Naive thymus-derived CD4-positive, alpha-beta T cell (primary cell): ENCODE data around the gene MCM9. TPM values are rescaled to one million over a fixed set of nuclear protein-coding genes. Genes with fewer than 3 reads are reported as not detected.
A peak's percentile ranks its signal among the peaks of the same experiment; 100 is the strongest.

ENCODE experiments used
- ATAC-seq: fragments of 150-1000 bp; cut with Tn5 transposase; 2 replicates; pipeline ENCODE4 v1.10.0; 2021; ENCODE audit warnings: mild to moderate bottlenecking, moderate library complexity
- CTCF ChIA-PET: fragments of 350-600 bp; sonication (Branson Sonifier 250); formaldehyde crosslinking; loops from one replicate; lab custom pipeline; 2021; ENCODE audit warnings: antibody characterized with exemption; lab: Charles Lee
- POLR2A ChIA-PET: fragments of 350-600 bp; sonication (Branson Sonifier 250); formaldehyde crosslinking; loops from one replicate; lab custom pipeline; 2021; ENCODE audit warnings: antibody characterized with exemption, inconsistent platforms; lab: Charles Lee
- DNase-seq, 9 donors: peaks; one replicate each; pipeline versions ENCODE4 v3.0.0 to v3.0.0-alpha.2; 2020 to 2022; ENCODE audit warnings: mixed read lengths in 1 of 9
- H3K27ac ChIP-seq: one replicate; pipeline ENCODE4 v1.7.0; 2013; ENCODE audit warnings: mild to moderate bottlenecking, low read depth, low read length, moderate library complexity
- H3K27me3 ChIP-seq, 2 donors: one replicate each; pipeline ENCODE4 v1.7.0; 2013; ENCODE audit warnings: low read length in 2 of 2, mild to moderate bottlenecking in 2 of 2, moderate library complexity in 2 of 2; ENCODE audit not compliant: control insufficient read depth in 2 of 2, insufficient read depth in 2 of 2
- H3K36me3 ChIP-seq, 3 experiments: 1 replicate in 2 of 3; 2 replicates in 1 of 3; pipeline ENCODE4 v1.7.0; 2013; ENCODE audit warnings: low read length in 3 of 3, mild to moderate bottlenecking in 3 of 3, moderate library complexity in 1 of 3; ENCODE audit not compliant: insufficient read depth in 3 of 3, control insufficient read depth in 2 of 3
- H3K4me1 ChIP-seq, 2 donors: one replicate each; pipeline ENCODE4 v1.7.0; 2013; ENCODE audit warnings: low read length in 2 of 2, mild to moderate bottlenecking in 2 of 2, moderate library complexity in 1 of 2; ENCODE audit not compliant: control insufficient read depth in 2 of 2, insufficient read depth in 2 of 2
- H3K4me3 ChIP-seq: 2 replicates; pipeline ENCODE4 v1.7.0; 2013; ENCODE audit warnings: mild to moderate bottlenecking, low read length
- H3K9me3 ChIP-seq, 3 experiments: 1 replicate in 2 of 3; 2 replicates in 1 of 3; pipeline ENCODE4 v1.7.0; 2013; ENCODE audit warnings: low read length in 3 of 3; ENCODE audit not compliant: control insufficient read depth in 2 of 3
- H3K27ac Mint-ChIP-seq, 9 donors: one replicate each; pipeline ENCODE4 v1.8.0; 2020 to 2022; ENCODE audit warnings: mixed read lengths in 9 of 9, mild to moderate bottlenecking in 8 of 9, moderate library complexity in 5 of 9, inconsistent platforms in 2 of 9
- H3K27me3 Mint-ChIP-seq, 5 donors: one replicate each; pipeline ENCODE4 v1.8.0; 2021 to 2022; ENCODE audit warnings: mixed read lengths in 5 of 5, mild to moderate bottlenecking in 1 of 5
- H3K36me3 Mint-ChIP-seq, 5 donors: one replicate each; pipeline ENCODE4 v1.8.0; 2020 to 2022; ENCODE audit warnings: mixed read lengths in 5 of 5, mild to moderate bottlenecking in 3 of 5, inconsistent platforms in 1 of 5
- H3K4me1 Mint-ChIP-seq, 7 donors: one replicate each; pipeline ENCODE4 v1.8.0; 2020 to 2022; ENCODE audit warnings: mixed read lengths in 7 of 7, mild to moderate bottlenecking in 3 of 7, inconsistent platforms in 1 of 7
- H3K4me3 Mint-ChIP-seq, 10 donors: one replicate each; pipeline ENCODE4 v1.8.0; 2020 to 2022; ENCODE audit warnings: mild to moderate bottlenecking in 10 of 10, mixed read lengths in 10 of 10, moderate library complexity in 6 of 10, inconsistent platforms in 2 of 10
- H3K9me3 Mint-ChIP-seq, 11 donors: one replicate each; pipeline ENCODE4 v1.8.0; 2020 to 2022; ENCODE audit warnings: mixed read lengths in 11 of 11, mild to moderate bottlenecking in 4 of 11, inconsistent platforms in 1 of 11, moderate library complexity in 1 of 11
- intact Hi-C, 2 donors: fragments of 100-400 bp; cut with micrococcal nuclease; formaldehyde crosslinking; loops; one replicate each; pipeline ENCODE4 v1.15.1; 2023
- polyA plus RNA-seq, 2 donors: library from polyadenylated mRNA; unstranded; fragments of 300-500 nt; fragmentation: Illumina TruSeq; gene quantifications; one replicate each; pipeline ENCODE4 v1.2.3, GENCODE V29; 2021
- total RNA-seq, 6 experiments: library from RNA in 5 of 6; stranded (reverse) in 5 of 6; gene quantifications; 1 replicate in 5 of 6; 2 replicates in 1 of 6; pipeline ENCODE4 v1.2.3 and lab custom pipeline; 2021 to 2026

MCM9 gene
- total and polyA plus RNA-seq, 7 experiments from 2014 or later: 12.1 to 33.7 (median 30.6) TPM

DNA sequence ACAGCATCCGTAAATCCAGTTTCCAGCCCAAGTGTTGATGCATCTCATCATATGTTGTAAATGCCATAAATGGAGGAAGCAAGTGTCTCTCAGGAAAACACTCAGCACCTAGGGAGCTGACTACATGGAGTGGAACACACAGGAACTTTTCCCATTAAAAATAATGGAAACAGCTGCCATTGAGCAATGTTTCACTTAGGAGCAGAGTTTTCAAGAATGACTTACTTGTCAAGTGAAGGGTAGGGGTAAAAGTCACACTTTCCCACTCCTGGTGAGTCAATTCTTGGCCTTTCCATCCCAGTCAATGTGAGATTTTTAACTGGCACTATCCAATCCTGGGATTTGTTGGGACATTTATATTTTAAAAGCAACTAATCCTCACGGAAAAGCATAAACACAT, 160.4 kb downstream of the MCM9 start:
- ChIA-PET CTCF (interaction anchor here (1.1 to 1.9 kb wide), 4 partner anchors 65 to 209 kb away, joined by 3 to 7 read pairs (median 5); no protein-coding TSS in a partner anchor), POLR2A (interaction anchor here (1.9 to 2.9 kb wide), 2 partner anchors 26 to 173 kb away, joined by 4 to 8 read pairs; no protein-coding TSS in a partner anchor)
- no peaks in the 10 kb centered on the region for H3K9me3 Mint-ChIP-seq
- DNase-seq: no peak
- peak overlapping the region in 2 of 9 donors; percentile 9 to 17 for H3K27ac Mint-ChIP-seq
- Histone ChIP-seq H3K4me1 (peaks cover 4 to 11% of the 10 kb centered on the region in 2 donors), H3K36me3 (no peaks in the 10 kb centered on the region), H3K4me3 (no peak overlapping the region), H3K27ac (no peak overlapping the region), H3K9me3 (no peaks in the 10 kb centered on the region), H3K27me3 (no peaks in the 10 kb centered on the region)
- H3K36me3 Mint-ChIP-seq: peaks cover 0 to 1% (median 0%) of the 10 kb centered on the region in 5 donors
- no peak overlapping the region for H3K4me3 Mint-ChIP-seq
- peaks cover 16 to 41% (median 28%) of the 10 kb centered on the region in 7 donors for H3K4me1 Mint-ChIP-seq
- peaks cover 0 to 4% (median 0%) of the 10 kb centered on the region in 5 donors for H3K27me3 Mint-ChIP-seq
- no peak for ATAC-seq
- intact Hi-C loops: loop anchor here in 1 of 2 donors (10.0 kb wide), 1 partner anchor 340 kb away; no protein-coding TSS in a partner anchor

DNA sequence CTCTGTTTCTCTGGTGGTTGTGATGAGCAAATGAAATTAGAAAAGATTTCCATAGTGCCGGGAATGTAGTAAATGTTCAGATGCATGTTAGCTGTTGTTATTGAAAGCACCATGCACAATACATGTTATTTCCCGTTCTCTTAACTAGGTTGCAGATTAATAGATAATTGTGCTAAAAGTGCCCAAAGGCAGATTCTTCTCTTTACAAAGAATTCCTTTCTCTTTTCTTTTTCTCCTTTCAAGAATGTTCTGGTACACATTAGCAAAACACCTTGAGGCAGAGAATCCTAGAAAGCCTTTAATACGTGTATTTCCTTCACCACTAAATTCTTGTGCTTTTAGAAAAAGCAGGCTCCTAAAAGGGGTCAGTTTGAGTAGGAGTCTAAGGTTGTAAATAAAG, 162.1 kb downstream of the MCM9 start:
- intact Hi-C loops: loop anchor here in 1 of 2 donors (10.0 kb wide), 1 partner anchor 342 kb away; no protein-coding TSS in a partner anchor
- ATAC-seq (no peak), DNase-seq (no peak)
- Mint-ChIP-seq H3K27me3 (peaks cover 0 to 2% (median 0%) of the 10 kb centered on the region in 5 donors), H3K36me3 (no peaks in the 10 kb centered on the region), H3K4me1 (peaks cover 23 to 45% (median 37%) of the 10 kb centered on the region in 7 donors), H3K9me3 (no peaks in the 10 kb centered on the region), H3K4me3 (no peak overlapping the region), H3K27ac (no peak overlapping the region)
- POLR2A ChIA-PET: interaction anchor here (0.8 to 2.9 kb wide), 2 partner anchors 27 to 35 kb away, joined by 3 to 8 read pairs; no protein-coding TSS in a partner anchor
- H3K4me1 ChIP-seq: peaks cover 14 to 22% of the 10 kb centered on the region in 2 donors
- H3K4me3 ChIP-seq: no peak overlapping the region
- no peak overlapping the region for H3K27ac ChIP-seq
- H3K9me3 ChIP-seq: no peaks in the 10 kb centered on the region
- H3K36me3 ChIP-seq: no peaks in the 10 kb centered on the region
- CTCF ChIA-PET: interaction anchor here (1.1 kb wide), 1 partner anchor 75 kb away, joined by 3 read pairs; no protein-coding TSS in a partner anchor
- H3K27me3 ChIP-seq: no peaks in the 10 kb centered on the region

DNA sequence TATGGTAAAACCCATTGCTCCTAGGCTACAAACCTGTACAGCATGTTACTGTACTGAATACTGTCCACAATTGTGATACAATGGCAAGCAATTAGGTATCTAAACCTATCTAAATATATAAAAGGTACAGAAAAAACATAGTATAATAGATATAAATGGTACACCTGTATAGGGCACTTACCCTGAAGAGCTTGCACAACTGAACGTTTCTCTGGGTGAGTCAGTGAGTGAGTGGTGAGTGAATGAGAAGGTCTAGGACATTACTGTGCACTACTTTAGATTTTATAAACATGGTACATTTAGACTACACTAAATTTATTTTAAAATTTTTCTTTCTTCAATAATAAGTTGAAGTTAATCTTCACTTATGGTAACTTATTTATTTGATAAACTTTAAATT, 163.7 kb downstream of the MCM9 start:
- H3K36me3 ChIP-seq: no peaks in the 10 kb centered on the region
- peaks cover 10 to 12% of the 10 kb centered on the region in 2 donors for H3K4me1 ChIP-seq
- no peak overlapping the region for H3K4me3 ChIP-seq
- Mint-ChIP-seq H3K9me3 (peaks cover 0 to 2% (median 0%) of the 10 kb centered on the region in 11 donors), H3K4me1 (peaks cover 15 to 40% (median 26%) of the 10 kb centered on the region in 7 donors), H3K36me3 (no peaks in the 10 kb centered on the region), H3K4me3 (no peak overlapping the region), H3K27ac (no peak overlapping the region), H3K27me3 (no peaks in the 10 kb centered on the region)
- DNase-seq: no peak
- POLR2A ChIA-PET: interaction anchor here (0.6 to 1.5 kb wide), 4 partner anchors 9 to 524 kb away, joined by 3 to 4 read pairs (median 4); no protein-coding TSS in a partner anchor
- CTCF ChIA-PET: interaction anchor here (0.6 to 1.3 kb wide), 5 partner anchors 29 to 172 kb away, joined by 3 to 8 read pairs (median 3); no protein-coding TSS in a partner anchor
- H3K27ac ChIP-seq: no peak overlapping the region
- no peak for ATAC-seq
- H3K9me3 ChIP-seq: no peaks in the 10 kb centered on the region
- H3K27me3 ChIP-seq: no peaks in the 10 kb centered on the region
- intact Hi-C loops: loop anchor here in 1 of 2 donors (10.0 kb wide), 1 partner anchor 344 kb away; no protein-coding TSS in a partner anchor

DNA sequence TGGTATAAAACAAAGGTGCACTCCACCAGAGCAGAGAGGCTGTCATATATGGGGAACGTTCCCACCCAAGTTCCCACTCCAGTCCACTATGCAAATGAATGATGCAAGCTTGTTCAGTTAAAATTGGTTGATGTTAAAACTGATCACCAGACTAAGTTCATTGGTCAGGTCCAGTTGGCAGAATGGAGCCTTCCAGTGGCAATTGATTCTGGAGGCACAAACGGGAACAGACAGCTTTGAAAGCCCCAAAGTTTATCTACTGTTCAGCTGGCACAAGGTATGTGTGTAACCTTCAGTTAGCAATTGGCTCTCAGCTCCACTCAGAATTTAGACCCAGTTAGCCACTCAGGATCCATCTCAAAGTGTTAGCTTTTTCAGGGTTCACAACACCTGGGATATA, 164.1 kb downstream of the MCM9 start:
- DNase-seq (no peak), ATAC-seq (no peak)
- no peak overlapping the region for H3K4me3 Mint-ChIP-seq
- no peaks in the 10 kb centered on the region for H3K9me3 ChIP-seq
- CTCF ChIA-PET: interaction anchor here (0.6 to 1.3 kb wide), 6 partner anchors 30 to 205 kb away, joined by 3 to 8 read pairs (median 4); no protein-coding TSS in a partner anchor
- no peaks in the 10 kb centered on the region for H3K27me3 Mint-ChIP-seq
- POLR2A ChIA-PET: interaction anchor here (1.0 to 2.4 kb wide), 4 partner anchors 14 to 524 kb away, joined by 3 to 15 read pairs (median 4); no protein-coding TSS in a partner anchor
- intact Hi-C loops: loop anchor here in 1 of 2 donors (10.0 kb wide), 1 partner anchor 344 kb away; no protein-coding TSS in a partner anchor
- no peak overlapping the region for H3K27ac Mint-ChIP-seq
- H3K27ac ChIP-seq: no peak overlapping the region
- H3K4me1 ChIP-seq: peaks cover 10 to 12% of the 10 kb centered on the region in 2 donors
- H3K4me1 Mint-ChIP-seq: peaks cover 15 to 38% (median 26%) of the 10 kb centered on the region in 7 donors
- peaks cover 0 to 2% (median 0%) of the 10 kb centered on the region in 11 donors for H3K9me3 Mint-ChIP-seq
- H3K4me3 ChIP-seq: no peak overlapping the region
- H3K27me3 ChIP-seq: no peaks in the 10 kb centered on the region
- H3K36me3 ChIP-seq: no peaks in the 10 kb centered on the region
- no peaks in the 10 kb centered on the region for H3K36me3 Mint-ChIP-seq

DNA sequence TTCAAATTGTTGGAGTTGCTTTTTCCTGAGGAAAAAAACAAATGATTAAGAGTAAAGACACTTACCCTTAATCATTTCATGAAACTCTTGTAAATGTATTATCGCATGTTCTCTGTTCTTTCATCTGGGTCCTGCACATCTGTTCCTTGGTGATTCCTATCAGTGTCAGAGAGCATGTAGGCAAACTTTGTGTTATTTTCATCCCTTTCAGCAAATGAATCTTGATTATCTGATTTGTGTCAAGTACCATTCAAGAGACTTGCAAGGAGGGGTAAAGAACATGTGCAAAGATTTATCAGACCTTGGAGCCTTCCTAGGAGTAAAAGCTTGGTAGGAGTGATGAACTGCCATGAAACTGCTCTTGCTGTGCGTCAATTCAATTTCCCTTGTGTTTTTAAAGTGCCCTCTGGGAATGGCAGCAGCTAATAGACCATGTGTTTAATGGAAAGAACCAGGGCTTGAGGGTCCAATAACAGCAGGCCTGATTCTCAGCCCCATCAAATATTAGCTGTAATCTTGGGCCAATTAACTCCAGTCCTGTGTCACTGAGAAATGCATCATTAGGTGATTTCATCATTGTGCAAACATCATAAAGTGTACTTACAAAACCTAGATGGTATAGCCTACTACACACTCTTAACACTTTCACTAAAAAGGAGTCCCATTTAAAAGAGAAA, 164.7 kb downstream of the MCM9 start:
- Mint-ChIP-seq H3K9me3 (peaks cover 0 to 2% (median 0%) of the 10 kb centered on the region in 11 donors), H3K36me3 (peaks cover 0 to 1% (median 0%) of the 10 kb centered on the region in 5 donors), H3K4me1 (peaks cover 15 to 38% (median 26%) of the 10 kb centered on the region in 7 donors), H3K4me3 (no peak overlapping the region), H3K27ac (peak overlapping the region in 2 of 9 donors; percentile 2 to 75), H3K27me3 (no peaks in the 10 kb centered on the region)
- H3K36me3 ChIP-seq: no peaks in the 10 kb centered on the region
- ChIA-PET POLR2A (interaction anchor here (1.1 to 2.4 kb wide), 4 partner anchors 8 to 61 kb away, joined by 3 to 15 read pairs (median 4); no protein-coding TSS in a partner anchor), CTCF (interaction anchor here (0.6 to 1.3 kb wide), 5 partner anchors 30 to 205 kb away, joined by 3 to 8 read pairs (median 4); no protein-coding TSS in a partner anchor)
- H3K9me3 ChIP-seq: no peaks in the 10 kb centered on the region
- H3K27ac ChIP-seq: no peak overlapping the region
- DNase-seq: no peak
- H3K4me1 ChIP-seq: peaks cover 10 to 12% of the 10 kb centered on the region in 2 donors
- no peak overlapping the region for H3K4me3 ChIP-seq
- ATAC-seq: no peak
- intact Hi-C loops: loop anchor here in 1 of 2 donors (10.0 kb wide), 1 partner anchor 345 kb away; no protein-coding TSS in a partner anchor
- H3K27me3 ChIP-seq: no peaks in the 10 kb centered on the region

DNA sequence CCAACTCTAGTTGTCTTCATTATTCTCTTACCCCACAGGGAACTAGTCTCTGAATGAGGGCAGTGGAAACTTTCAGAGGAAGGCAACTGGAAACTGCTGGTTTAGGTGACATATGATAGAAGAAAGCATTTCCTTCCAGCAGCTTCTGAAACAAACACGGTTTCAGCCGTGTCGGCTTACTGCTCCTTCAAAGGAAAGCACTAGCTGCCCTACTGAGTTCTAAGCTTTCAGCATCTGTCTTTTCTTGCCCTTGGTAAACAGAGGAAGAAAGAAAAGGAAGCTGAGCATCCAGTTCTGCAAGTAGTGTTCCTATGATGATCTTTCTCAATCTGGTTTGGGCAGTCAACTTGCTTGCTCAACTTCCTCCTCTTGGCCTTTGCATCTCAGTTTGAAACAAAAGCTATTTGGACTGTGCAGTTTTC, 166.0 kb downstream of the MCM9 start:
- intact Hi-C loops: loop anchor here (2.0 kb wide), 2 partner anchors 42 to 60 kb away; no protein-coding TSS in a partner anchor
- ChIA-PET POLR2A (interaction anchor here (0.7 to 2.4 kb wide), 10 partner anchors 9 to 166 kb away, joined by 3 to 15 read pairs (median 3); partner anchors contain the start of genes ASF1A and MCM9), CTCF (interaction anchor here (0.8 to 1.4 kb wide), 4 partner anchors 28 to 204 kb away, joined by 3 to 6 read pairs (median 3); no protein-coding TSS in a partner anchor)
- Mint-ChIP-seq H3K27ac (peak overlapping the region; percentile 43 to 88 (median 78)), H3K36me3 (peaks cover 0 to 2% (median 0%) of the 10 kb centered on the region in 5 donors), H3K4me1 (peaks cover 15 to 38% (median 26%) of the 10 kb centered on the region in 7 donors), H3K4me3 (peak overlapping the region; percentile 30 to 70 (median 48)), H3K27me3 (no peaks in the 10 kb centered on the region), H3K9me3 (peaks cover 0 to 2% (median 0%) of the 10 kb centered on the region in 11 donors)
- ATAC-seq (peak; percentile 65), DNase-seq (peak in 7 of 9 donors; percentile 26 to 56 (median 35))
- Histone ChIP-seq H3K27ac (peak overlapping the region; percentile 33), H3K4me3 (peak overlapping the region; percentile 20), H3K9me3 (no peaks in the 10 kb centered on the region), H3K36me3 (no peaks in the 10 kb centered on the region), H3K4me1 (peaks cover 10 to 12% of the 10 kb centered on the region in 2 donors), H3K27me3 (no peaks in the 10 kb centered on the region)
